KG1 (cell line): Measurements from ENCODE around the gene QRICH2.
"Not testable (repeated sequence)": the region's sequence is repeated elsewhere in the genome, so short reads cannot be mapped to it uniquely, and the experiment has no call there.

ENCODE experiments used
- DNase-seq: peaks from one replicate; lab custom pipeline; 2025; lab: John Stamatoyannopoulos, UW

Gene QRICH2, protein sequence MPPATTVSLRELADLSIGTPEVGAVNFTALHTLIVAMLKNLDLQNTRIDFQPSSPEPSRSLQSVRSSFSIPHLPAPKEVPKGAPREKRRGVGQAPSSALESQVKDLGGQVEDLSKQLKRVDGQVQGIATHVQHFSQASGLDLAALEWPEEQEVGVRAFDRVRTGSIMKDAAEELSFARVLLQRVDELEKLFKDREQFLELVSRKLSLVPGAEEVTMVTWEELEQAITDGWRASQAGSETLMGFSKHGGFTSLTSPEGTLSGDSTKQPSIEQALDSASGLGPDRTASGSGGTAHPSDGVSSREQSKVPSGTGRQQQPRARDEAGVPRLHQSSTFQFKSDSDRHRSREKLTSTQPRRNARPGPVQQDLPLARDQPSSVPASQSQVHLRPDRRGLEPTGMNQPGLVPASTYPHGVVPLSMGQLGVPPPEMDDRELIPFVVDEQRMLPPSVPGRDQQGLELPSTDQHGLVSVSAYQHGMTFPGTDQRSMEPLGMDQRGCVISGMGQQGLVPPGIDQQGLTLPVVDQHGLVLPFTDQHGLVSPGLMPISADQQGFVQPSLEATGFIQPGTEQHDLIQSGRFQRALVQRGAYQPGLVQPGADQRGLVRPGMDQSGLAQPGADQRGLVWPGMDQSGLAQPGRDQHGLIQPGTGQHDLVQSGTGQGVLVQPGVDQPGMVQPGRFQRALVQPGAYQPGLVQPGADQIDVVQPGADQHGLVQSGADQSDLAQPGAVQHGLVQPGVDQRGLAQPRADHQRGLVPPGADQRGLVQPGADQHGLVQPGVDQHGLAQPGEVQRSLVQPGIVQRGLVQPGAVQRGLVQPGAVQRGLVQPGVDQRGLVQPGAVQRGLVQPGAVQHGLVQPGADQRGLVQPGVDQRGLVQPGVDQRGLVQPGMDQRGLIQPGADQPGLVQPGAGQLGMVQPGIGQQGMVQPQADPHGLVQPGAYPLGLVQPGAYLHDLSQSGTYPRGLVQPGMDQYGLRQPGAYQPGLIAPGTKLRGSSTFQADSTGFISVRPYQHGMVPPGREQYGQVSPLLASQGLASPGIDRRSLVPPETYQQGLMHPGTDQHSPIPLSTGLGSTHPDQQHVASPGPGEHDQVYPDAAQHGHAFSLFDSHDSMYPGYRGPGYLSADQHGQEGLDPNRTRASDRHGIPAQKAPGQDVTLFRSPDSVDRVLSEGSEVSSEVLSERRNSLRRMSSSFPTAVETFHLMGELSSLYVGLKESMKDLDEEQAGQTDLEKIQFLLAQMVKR (N-terminal part only)

DNA sequence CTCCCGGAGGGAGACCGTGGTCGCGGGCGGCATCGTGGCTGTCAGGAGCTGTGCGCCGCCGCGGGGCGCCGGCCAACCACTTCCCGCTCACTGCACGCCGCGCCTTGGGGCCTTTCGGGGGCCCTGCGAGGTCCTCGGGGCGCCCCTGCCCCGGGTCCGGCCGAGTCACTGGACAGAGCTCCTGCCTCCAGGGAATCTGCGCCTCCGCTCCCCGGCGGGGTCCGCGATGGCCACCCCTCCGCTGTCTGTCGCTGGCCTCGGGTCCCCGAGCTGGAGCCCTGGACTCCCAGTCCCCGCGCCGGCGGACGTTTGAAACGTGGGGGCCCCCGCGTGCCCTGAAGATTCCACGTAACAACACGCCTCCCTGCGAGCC, at the start of gene QRICH2:
TSS of gene QRICH2 (minus strand) at position 311 of the 373 bp plus-strand sequence. CDS start at position 33, 278 bp downstream.
- DNase-seq = no peak

DNA sequence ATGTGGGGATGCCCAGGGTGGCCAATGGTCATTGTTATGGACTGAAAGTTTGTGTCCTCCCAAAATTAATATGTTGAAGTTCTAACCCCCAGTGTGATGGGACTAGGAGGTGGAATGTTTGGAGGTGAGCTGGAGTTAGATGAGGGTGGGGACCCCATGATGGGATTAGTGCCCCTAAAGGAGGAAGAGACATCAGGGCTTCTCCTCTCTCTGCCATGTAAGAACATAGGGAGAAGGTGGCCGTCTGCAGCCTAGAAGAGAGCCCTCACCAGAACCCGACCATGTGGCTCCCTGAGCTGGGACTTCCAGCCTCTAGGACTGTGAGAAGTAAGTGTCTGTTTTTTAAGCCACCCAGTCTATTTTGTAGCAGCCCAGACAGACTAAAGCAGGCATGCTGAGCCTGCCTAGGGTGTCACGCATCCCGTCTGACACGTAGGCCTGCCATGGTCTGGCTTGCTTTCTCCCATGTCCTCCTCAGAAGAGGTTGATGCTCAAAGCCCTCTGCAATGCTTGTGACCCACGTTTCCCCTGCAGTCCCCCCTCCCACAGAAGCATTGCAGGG, 49.6 kb upstream of the QRICH2 start:
- no peak for DNase-seq

DNA sequence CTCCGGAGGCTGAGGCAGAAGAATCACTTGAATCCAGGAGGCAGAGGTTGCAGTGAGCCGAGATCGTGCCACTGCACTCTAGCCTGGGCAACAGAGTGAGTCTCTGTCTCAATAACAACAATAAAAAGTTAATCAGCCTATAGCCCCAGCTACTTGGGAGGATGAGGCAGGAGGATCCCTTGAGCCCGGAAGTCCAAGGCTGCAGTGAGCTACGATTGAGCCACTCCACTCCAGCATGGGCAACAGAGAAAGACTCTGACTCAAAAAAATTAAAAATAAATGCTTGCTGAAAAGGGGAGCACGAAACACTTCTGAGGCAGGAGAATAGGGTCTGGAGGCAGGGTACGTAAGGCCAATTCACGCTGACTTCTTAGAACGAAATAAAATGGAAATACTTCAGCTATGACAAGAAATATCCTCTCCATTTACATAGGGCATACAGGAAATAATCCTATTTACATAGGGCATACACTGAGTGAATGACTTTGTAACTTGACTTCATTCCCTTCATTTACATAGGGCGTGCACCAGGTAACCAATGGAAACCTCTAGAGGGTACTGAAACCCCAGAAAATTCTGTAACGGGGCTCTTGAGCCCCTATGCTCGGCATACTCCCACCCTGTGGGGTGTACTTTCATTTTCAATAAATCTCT, 48.9 kb upstream of the QRICH2 start:
- DNase-seq = no peak

DNA sequence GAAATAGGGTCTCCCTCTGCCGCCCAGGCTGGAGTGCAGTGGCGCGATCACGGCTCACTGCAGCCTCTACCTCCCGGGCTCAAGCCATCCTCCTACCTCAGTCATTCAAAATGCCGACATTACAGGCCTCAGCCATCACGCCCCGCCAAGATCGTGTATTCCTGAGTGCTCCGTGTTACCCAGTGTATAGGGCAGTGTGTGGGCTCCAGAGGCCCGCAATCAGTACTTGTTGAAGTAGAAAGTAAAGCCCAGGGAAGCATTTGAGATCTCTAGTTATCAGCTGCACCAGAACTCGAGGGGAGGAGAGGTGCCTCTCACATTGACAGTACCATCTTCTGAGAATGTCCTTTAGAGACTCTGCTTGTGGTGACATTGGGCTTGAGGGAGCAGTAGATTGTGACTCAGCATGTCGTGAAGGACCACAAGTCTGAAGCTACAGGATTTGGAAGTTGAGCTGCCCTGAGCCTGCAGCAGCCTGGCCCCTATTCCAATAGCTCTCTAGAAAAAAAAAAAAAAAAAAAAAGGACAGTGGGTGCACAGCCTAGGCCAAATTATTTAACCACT, 46.8 kb upstream of the QRICH2 start:
- DNase-seq = peak; percentile 8

DNA sequence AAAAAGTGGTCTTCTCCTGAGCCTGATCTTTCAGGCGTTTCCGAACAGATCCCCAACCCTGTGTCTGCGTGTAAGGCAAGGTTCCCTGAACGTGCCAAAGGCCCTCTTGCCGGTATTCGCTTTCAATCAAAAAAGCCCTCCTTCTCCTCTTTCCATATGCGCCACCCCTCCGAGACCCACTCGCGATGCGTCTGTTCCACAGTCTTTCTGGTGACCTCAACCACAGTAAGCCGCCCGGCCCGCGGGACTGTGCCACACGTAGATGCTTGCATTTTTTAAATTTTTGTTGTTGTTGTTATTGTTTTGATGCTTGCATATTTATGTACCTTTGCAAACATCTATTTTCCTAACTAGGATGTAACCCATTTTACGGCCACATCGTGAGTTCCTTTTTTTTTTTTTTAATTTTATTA, 46.2 kb upstream of the QRICH2 start:
- DNase-seq = no peak

DNA sequence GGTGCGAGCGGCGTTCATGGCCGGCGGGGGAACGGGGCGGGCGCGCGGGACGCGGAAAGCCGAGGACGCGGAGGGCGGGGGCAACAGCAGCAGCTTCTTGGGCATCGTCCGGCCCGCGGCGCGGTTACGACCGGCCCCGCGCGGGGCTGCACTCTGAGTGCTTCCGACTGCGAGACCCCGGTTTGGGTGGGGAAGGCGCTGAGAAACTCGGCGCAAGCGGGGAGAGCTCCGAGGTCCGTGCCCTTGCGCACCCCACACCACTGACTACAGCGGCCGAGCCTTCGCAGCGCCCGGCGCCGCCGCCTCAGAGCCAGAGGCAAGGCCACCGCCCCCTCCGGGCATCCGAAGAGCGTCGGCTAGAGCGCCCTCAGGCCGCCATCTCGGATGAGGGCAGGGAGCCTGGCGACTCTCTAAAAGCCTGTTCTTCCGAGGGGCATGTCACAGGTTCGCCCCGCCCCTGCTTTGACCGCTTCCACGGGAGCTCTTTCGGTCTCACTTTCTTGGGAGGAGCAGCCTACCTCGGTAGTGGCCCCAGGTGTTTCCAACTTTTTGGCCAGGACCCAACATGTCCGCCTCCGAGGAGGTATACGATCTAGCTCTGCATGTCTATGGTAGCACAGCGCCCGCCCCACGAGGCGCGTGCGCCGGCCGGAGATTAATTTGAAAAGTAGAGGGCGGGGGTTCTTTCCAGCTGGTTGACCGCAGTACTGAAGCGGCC, 45.7 kb upstream of the QRICH2 start, which contains the start of gene PRPSAP1:
TSS of gene PRPSAP1 (minus strand) at position 318 of the 718 bp plus-strand sequence. CDS start at position 105, 213 bp downstream.
- DNase-seq = peak; percentile 96

DNA sequence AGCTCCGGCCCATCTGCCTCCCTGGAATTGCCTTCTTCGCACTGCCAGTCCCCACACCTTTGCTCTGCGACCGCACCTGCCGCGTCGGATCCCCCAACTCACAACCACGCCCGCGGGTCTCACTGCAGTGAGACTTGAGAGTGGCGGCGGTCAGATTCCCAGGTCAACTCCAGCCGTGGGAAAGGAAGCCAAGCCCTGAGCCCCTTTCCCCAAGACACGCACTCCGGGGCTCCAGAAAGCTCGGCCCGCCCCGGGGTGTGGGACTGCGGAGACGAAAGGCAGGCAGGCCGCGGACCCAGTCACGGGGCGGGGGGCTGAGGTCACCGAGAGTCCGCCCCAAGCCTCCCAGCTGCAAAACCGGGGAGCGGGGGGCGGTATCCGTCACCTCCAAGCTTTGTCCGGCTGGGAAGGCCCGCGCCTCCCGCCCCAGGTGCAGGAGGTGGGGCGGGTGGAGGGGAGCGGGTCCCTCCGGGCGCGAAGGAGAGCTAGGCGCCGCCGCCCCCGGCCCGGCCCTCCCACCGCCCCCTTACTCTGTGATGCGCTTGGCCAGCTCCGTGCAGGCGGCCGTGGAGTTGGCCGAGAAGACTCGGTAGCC, 45.0 kb upstream of the QRICH2 start:
- no peak for DNase-seq

DNA sequence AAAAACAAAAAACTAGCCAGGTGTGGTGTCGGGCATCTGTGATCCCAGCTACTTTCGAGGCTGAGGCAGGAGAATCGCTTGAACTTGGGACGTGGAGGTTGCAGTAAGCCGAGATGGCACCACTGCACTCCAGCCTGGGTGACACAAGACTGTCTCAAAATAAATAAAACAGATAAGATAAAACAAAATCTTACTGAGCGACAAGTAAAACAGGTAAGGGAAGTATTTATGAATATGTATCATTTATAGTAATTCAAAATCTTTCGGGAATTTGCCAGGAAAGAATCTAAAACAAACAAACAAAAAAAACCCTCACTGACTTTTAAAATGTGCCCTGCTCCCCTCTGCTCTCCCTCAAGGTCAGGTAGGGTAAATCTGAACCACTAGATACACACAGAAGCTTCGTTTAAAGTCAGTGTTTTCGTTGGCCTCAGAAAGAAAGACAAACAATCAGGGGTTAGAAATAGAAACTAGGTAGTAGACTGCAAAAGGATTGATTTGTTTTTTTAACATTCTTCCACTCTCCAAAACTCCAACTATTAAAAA, 43.5 kb upstream of the QRICH2 start:
- DNase-seq = no peak

DNA sequence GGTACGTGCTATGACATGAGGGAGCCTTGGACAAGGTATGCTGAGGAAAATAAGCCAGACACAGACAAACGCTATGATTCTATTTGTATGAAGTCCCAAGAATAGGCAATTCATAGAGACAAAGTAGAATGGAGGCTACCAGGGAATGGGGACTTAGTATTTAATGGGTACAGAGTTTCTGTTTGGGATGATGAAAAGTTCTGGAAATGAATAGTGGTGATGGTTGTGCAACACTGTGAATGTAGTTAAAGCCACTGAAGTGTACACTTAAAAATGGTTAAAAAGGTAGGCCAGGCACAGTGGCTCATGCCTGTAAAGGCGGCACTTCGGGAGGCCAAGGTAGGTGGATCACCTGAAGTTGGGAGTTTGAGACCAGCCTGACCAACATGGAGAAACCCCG, 42.4 kb upstream of the QRICH2 start:
- no peak for DNase-seq

DNA sequence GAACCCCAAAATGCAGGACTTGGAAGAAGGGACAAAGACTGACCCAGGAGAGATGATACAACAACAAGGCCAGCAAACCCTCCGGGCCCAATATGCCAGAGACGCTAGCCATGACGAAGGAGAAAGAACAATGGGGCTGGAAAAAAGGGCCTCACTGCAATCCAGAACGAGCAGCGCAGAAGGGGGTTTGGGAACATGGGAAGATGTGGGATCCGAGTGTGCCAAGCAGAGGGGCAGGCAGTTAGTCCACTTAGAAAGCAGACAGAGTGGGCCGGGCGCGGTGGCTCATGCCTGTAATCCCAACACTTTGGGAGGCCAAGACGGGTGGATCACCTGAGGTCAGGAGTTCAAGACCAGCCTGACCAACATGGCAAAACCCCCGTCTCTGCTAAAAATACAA, 38.9 kb upstream of the QRICH2 start:
- DNase-seq = not testable (repeated sequence)

DNA sequence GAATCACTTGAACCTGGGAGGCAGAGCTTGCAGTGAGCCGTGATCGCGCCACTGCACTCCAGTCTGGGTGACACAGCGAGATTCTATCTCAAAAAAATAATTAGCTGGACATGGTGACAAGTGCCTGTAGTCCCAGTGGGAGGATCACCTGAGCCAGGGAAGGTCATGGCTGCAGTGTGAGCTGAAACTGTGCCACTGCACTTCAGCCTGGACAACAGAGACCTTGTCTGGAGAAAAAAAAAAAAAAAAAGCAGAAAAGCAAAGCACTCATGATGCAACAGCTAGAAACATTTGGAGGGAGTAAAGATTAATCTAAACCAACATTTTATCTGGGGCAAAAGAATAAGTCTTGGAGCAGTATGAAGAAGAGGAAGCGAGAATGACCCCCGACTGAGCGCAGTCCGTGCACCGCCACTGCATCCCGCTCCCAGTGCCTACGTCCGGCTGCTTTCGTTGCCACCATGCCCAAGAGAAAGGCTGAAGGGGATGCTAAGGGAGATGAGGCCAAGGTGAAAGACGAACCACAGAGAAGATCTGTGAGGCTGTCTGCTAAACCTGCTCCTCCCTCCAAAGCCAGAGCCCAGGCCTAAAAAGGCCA, 37.4 kb upstream of the QRICH2 start:
- DNase-seq = no peak

DNA sequence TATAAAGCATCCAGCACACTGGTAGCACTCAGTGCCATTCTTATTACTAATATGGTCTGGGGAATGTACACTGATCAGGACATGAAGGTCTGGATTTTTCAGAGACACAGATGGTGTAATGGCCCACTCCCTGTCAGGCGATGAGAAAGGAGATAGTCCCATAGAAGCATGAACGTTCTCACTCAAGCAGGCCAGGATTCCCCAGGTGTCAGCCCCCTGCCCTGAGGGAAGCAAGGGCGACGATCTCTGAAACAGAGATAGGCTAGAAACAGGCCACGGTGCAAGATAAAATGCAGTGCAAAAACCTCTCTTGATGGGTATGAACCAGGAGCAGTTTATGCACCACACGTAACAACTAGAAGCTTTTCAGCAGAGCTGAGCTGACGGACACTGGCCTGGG, 35.0 kb upstream of the QRICH2 start:
- DNase-seq = no peak

DNA sequence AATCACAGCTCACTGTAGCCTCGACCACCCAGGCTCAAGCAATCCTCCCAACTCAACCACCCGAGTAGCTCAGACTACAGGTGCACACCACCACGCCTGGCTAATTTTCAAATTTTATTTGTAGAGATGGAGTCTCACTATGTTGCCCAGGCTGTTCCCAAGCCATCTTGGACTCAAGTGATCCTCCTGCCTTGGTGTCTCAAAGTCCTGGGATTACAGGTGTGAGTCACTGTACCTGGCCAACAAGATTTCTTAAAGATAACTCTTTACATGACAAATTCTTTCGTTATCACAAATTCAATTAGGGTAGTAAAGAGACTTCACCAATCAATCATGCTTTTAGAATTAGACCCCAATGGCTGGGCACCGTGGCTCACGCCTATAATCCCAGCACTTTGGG, 33.2 kb upstream of the QRICH2 start:
- DNase-seq = no peak

DNA sequence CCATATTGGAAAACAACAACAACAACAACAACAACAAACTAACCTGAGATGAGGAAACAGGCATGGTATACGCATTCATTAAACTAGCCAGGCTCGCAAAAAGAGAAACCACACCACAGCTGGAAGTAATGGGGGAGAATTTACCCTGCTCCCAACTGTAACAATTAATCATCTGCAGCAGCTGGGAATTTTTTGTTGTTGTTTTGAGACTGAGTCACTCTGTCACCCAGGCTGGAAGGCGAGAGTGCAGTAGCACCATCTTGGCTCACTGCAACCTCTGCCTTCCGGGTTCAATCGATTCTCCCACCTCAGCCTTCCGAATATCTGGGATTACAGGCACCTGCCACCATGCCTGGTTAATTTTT, 29.3 kb upstream of the QRICH2 start:
- no peak for DNase-seq

DNA sequence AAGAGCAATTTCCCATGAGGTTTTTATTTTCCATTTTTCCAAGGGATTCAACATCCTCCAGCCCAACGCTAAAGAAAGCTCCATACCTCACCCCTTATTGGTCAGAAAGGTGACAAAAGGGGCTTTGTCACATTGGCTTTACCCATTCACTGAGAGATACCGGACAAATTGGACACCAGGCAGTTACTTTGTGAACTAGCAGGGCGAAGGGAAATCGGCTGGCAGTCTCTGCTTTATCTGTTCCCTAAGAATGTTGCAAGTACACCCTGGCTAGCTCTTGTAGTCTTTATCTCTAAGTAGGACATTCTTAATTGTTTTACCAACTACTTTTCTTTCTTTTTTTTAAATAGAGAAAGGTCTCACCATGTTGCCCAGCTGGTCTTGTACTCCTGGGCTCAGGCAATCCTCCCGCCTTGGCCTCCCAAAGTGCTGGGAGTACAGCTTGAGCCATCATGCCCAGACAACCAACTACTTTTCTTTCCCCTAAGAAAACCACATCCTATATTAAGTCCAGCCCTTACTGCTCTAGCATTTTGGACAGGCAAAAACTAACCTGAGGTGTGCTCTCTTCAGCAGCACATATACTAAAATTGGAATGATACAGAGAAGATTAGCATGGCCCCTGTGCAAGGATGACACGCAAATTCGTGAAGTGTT, 28.8 kb upstream of the QRICH2 start:
- DNase-seq = no peak

DNA sequence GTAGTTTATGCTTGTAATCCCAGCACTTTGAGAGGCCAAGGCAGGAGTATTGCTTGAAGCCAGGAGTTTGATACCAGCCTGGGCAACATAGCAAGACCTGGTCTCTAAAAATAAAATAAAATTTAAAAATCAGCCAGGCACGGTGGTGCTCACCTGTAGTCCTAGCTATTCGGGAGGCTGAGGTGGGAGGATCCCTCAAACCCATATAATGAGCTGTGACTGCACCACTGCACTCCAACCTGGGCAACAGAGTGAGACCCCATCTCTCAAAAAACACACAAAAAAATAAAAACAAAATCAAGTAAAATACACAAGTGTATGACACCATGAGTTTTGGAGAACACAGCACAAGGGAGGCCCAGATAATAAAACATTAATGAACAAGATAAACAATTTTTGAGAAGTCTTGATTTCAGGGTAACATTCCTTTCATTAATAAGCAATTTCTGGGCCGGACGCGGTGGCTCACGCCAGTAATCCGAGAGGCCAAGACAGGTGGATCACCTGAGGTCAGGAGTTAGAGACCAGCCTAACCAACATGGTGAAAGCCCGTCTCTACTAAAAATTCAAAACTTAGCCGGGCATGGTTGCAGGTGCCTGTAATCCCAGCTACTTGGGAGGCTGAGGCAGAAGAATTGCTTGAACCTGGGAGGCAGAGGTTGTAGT, 27.8 kb upstream of the QRICH2 start:
- no peak for DNase-seq

DNA sequence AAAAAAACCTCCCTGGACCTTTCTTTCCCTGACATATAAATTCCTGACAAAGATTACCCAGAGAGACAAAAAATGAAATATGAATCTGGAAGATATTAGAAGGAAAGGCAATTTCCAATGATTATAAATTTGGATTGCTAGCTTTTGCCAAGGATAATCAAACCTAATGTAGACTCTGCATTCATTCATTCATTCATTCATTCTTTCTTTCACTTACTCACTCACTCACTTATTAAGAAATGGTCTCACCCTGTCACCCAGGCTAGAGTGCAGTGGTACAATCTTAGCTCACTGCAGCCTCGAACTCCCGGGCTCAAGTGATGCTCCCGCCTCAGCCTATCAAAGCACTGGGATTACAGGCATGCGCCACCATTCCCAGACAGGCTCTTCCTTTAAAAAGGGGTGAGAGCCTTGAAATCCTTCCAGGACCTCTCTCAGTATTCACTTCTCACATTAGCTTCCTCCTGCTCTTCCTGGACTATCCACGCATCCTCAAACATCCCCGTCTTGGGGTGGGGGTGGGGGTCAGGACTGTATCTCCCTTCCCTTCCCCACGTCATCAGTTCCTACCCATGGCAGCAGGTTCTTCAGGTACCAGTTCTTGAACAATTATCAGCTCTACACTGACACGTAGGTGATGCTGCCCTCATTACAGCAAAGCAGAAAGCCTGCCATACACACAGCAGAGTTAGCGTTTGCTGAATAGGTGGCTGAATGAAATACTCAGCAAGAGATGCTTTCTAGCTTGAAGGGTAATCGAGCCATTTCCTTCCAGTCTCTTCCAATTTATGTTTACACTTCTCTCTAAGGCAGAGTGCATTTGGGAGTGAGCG, 25.8 kb upstream of the QRICH2 start:
- no peak for DNase-seq
